ENCODE data around the gene CPM. TPM values are rescaled to one million over a fixed set of nuclear protein-coding genes. Genes with fewer than 3 reads are reported as not detected.

Gene CPM
- total and polyA plus RNA-seq, 4 donors: 14.2 to 65.0 (median 24.0) TPM

DNA sequence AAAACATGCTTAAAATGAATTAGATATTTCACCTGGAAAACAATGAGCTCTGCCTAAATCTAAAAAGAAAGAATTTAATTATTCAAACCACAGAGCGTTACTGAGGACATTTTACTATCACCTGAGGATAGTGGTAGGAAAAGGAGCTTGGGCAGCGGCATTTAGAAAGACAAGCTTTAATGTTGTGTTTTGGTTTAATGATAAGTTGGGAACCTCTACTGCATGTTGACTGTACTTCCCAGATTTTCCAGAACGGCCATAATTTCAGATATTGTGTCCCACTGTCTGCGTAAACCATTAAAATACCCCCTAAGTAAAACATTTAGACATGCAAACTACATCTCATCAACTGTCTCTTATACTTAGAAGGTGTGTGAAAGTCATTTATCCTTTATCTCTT lies 55.4 kb downstream of the CPM start:
- Histone ChIP-seq H3K4me1 (ENCODE audit: control insufficient read depth in 4 of 4, insufficient read depth in 4 of 4, low read length in 3 of 4) (no peaks in the 10 kb centered on the region), H3K27ac (ENCODE audit: low read depth in 1 of 2, low read length in 2 of 2) (no peak overlapping the region), H3K9ac (ENCODE audit: low read depth in 1 of 2, low read length in 2 of 2) (no peak overlapping the region), H3K9me3 (ENCODE audit: control insufficient read depth in 4 of 4, low read length in 3 of 4) (no peaks in the 10 kb centered on the region), H3K4me3 (ENCODE audit: low read depth in 1 of 3, low read length in 3 of 3) (no peak overlapping the region), H3K36me3 (ENCODE audit: control insufficient read depth in 4 of 4, insufficient read depth in 3 of 4, low read depth in 1 of 4, low read length in 3 of 4) (peaks cover 0 to 14% (median 3%) of the 10 kb centered on the region in 4 donors), H3K27me3 (ENCODE audit: control insufficient read depth in 4 of 4, insufficient read depth in 4 of 4, low read length in 3 of 4) (no peaks in the 10 kb centered on the region)
- DNase-seq (ENCODE audit: low spot score): no peak
- WGBS: 97% methylated on average over 4 of the region's 4 CpGs
- TF ChIP-seq HNF4G (IDR thresholded peaks at IDR 0.05) (no peak), RXRA (IDR thresholded peaks at IDR 0.05) (no peak), JUND (IDR thresholded peaks at IDR 0.05) (no peak), FOXA1 (IDR thresholded peaks at IDR 0.05) (no peak), RAD21 (IDR thresholded peaks at IDR 0.05) (no peak), HNF4A (conservative IDR thresholded peaks at IDR 0.05) (no peak), GABPA (IDR thresholded peaks at IDR 0.05 in 1 of 2, conservative IDR thresholded peaks at IDR 0.05 in 1 of 2) (no peak), EGR1 (IDR thresholded peaks at IDR 0.05; ENCODE audit: low read depth in 2 of 2) (no peak)
- TF ChIP-seq, protein P1, sequence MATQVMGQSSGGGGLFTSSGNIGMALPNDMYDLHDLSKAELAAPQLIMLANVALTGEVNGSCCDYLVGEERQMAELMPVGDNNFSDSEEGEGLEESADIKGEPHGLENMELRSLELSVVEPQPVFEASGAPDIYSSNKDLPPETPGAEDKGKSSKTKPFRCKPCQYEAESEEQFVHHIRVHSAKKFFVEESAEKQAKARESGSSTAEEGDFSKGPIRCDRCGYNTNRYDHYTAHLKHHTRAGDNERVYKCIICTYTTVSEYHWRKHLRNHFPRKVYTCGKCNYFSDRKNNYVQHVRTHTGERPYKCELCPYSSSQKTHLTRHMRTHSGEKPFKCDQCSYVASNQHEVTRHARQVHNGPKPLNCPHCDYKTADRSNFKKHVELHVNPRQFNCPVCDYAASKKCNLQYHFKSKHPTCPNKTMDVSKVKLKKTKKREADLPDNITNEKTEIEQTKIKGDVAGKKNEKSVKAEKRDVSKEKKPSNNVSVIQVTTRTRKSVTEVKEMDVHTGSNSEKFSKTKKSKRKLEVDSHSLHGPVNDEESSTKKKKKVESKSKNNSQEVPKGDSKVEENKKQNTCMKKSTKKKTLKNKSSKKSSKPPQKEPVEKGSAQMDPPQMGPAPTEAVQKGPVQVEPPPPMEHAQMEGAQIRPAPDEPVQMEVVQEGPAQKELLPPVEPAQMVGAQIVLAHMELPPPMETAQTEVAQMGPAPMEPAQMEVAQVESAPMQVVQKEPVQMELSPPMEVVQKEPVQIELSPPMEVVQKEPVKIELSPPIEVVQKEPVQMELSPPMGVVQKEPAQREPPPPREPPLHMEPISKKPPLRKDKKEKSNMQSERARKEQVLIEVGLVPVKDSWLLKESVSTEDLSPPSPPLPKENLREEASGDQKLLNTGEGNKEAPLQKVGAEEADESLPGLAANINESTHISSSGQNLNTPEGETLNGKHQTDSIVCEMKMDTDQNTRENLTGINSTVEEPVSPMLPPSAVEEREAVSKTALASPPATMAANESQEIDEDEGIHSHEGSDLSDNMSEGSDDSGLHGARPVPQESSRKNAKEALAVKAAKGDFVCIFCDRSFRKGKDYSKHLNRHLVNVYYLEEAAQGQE (IDR thresholded peaks at IDR 0.05): no peak
- TF ChIP-seq, protein P2, sequence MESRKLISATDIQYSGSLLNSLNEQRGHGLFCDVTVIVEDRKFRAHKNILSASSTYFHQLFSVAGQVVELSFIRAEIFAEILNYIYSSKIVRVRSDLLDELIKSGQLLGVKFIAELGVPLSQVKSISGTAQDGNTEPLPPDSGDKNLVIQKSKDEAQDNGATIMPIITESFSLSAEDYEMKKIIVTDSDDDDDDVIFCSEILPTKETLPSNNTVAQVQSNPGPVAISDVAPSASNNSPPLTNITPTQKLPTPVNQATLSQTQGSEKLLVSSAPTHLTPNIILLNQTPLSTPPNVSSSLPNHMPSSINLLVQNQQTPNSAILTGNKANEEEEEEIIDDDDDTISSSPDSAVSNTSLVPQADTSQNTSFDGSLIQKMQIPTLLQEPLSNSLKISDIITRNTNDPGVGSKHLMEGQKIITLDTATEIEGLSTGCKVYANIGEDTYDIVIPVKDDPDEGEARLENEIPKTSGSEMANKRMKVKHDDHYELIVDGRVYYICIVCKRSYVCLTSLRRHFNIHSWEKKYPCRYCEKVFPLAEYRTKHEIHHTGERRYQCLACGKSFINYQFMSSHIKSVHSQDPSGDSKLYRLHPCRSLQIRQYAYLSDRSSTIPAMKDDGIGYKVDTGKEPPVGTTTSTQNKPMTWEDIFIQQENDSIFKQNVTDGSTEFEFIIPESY (IDR thresholded peaks at IDR 0.05): no peak

DNA sequence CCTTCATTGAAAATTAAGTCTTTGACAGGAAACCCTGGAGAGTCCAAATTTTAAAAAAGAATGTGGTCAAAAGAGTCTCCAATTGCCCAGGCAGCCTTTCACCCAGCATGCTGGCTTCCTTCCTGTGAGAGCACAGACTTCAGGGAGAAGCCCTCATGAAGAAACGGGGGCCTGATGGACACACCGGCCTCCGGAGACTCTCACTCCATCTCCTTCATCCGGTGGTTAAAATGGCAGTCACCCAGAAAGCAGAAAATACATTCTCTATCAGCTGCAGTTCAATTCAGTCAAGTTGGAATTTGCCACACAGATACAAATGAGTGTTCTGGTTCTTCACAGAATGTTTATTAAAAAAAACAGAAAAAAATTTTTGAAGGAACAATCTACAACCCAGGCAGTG lies 56.5 kb downstream of the CPM start:
- no peaks in the 10 kb centered on the region for H3K27me3 ChIP-seq (ENCODE audit: control insufficient read depth in 4 of 4, insufficient read depth in 4 of 4, low read length in 3 of 4)
- no peak for DNase-seq (ENCODE audit: low spot score)
- TF ChIP-seq, protein P2 (IDR thresholded peaks at IDR 0.05): no peak
- TF ChIP-seq JUND (IDR thresholded peaks at IDR 0.05) (no peak), RAD21 (IDR thresholded peaks at IDR 0.05) (no peak), NR2F2 (IDR thresholded peaks at IDR 0.05) (no peak), HNF4G (IDR thresholded peaks at IDR 0.05) (no peak), EGR1 (IDR thresholded peaks at IDR 0.05; ENCODE audit: low read depth in 2 of 2) (no peak)
- TF ChIP-seq, protein P3, sequence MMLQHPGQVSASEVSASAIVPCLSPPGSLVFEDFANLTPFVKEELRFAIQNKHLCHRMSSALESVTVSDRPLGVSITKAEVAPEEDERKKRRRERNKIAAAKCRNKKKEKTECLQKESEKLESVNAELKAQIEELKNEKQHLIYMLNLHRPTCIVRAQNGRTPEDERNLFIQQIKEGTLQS (IDR thresholded peaks at IDR 0.05): no peak
- no peaks in the 10 kb centered on the region for H3K4me1 ChIP-seq (ENCODE audit: control insufficient read depth in 4 of 4, insufficient read depth in 4 of 4, low read length in 3 of 4)
- peaks cover 0 to 18% (median 4%) of the 10 kb centered on the region in 4 donors for H3K36me3 ChIP-seq (ENCODE audit: control insufficient read depth in 4 of 4, insufficient read depth in 3 of 4, low read depth in 1 of 4, low read length in 3 of 4)
- no peak overlapping the region for H3K4me3 ChIP-seq (ENCODE audit: low read depth in 1 of 3, low read length in 3 of 3)
- WGBS: 64% methylated on average over 4 of the region's 4 CpGs
- no peaks in the 10 kb centered on the region for H3K9me3 ChIP-seq (ENCODE audit: control insufficient read depth in 4 of 4, low read length in 3 of 4)
- H3K9ac ChIP-seq (ENCODE audit: low read depth in 1 of 2, low read length in 2 of 2): no peak overlapping the region
- H3K27ac ChIP-seq (ENCODE audit: low read depth in 1 of 2, low read length in 2 of 2): no peak overlapping the region
